PFSK-1 (cell line): Measurements from ENCODE around the gene GOLGA6L7.

ENCODE experiments used
- POLR2AphosphoS5 ChIP-seq: IDR thresholded peaks from 2 replicates; pipeline ENCODE4 v1.6.1; 2012; ENCODE audit warnings: low read depth, mild to moderate bottlenecking, control low read depth, low read length, moderate library complexity
- SIN3A ChIP-seq: IDR thresholded peaks from 2 replicates; pipeline ENCODE4 v1.6.1; 2012; ENCODE audit warnings: mild to moderate bottlenecking, low read length, moderate library complexity, borderline replicate concordance; ENCODE audit not compliant: insufficient read depth
- TAF1 ChIP-seq: IDR thresholded peaks from 2 replicates; pipeline ENCODE4 v1.6.1; 2012; ENCODE audit warnings: low read length, control low read depth, borderline replicate concordance; ENCODE audit not compliant: insufficient read depth

DNA sequence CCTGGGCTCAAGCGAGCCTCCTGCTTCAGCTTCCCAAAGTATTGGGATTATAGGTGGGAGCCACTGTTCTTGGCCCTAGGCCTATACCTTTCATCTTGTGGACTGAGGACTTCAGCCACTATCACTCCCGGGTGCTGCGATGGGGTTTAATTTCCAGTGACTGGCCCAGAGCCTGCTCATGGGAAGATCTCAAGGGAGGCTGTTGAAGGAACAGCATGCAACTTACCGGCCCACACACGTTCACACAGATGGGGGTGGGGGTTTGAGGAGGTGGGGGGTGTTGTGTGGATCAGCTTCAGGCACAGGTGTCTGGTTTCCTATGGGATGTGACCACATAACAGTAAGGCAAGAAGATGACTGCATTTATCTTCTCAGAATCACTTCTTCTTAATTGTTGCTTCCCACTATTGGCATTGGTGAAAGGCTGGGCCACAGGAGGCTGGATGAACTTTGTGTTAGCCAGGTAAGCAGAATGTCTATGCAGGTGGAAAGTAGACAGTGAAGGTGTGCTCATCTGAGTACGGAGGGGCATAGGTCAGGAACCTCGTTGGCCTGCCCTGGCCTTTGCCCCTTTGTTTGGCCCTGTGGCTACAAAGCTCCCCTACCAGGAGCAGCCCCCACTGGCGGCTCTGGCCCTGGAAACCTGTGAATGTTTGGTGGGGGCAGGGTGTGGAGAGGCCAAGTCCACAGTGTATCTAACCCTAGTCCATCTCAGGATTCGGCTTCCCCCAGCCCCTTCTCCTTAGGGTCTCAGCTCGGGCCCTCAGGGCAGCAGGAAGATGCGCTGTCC lies 35.9 kb upstream of the GOLGA6L7 start:
- TF ChIP-seq POLR2AphosphoS5: no peak
- TF ChIP-seq TAF1: no peak
- TF ChIP-seq SIN3A: no peak
